K562 (cell line): ENCODE measurements around the gene REEP2. TPM values are rescaled to one million over a fixed set of nuclear protein-coding genes. Genes with fewer than 3 reads are reported as not detected.
A peak's percentile ranks its signal among the peaks of the same experiment; 100 is the strongest.

Experiments
- DACH1 ChIP-seq: fragments of 450-650 bp; IDR thresholded peaks from 2 replicates; pipeline ENCODE4 v1.6.1; 2018; ENCODE audit not compliant: partially characterized antibody
- ELF4 ChIP-seq: fragments of 450-650 bp; formaldehyde crosslinking; IDR thresholded peaks from 2 replicates; pipeline ENCODE4 v1.4.0; 2022; ENCODE audit warnings: missing genetic modification characterization
- FOXP1 ChIP-seq: sonication (generic); formaldehyde crosslinking; IDR thresholded peaks from 2 replicates; pipeline ENCODE4 v1.8.0; 2022; ENCODE audit warnings: mild to moderate bottlenecking, missing genetic modification reagents
- GATAD2B ChIP-seq: fragments of 450-650 bp; IDR thresholded peaks from 2 replicates; pipeline ENCODE4 v1.6.1; 2017; ENCODE audit warnings: mild to moderate bottlenecking, borderline replicate concordance
- KDM1A ChIP-seq, 2 experiments: fragments of 450-650 bp; IDR thresholded peaks; 2 replicates each; pipeline ENCODE4 v1.6.1; 2016; ENCODE audit warnings: mild to moderate bottlenecking in 2 of 2
- MCM2 ChIP-seq: fragments of 450-650 bp; IDR thresholded peaks from 2 replicates; pipeline ENCODE4 v1.6.1; 2017; ENCODE audit warnings: low read depth, mild to moderate bottlenecking
- NCOR1 ChIP-seq: fragments of 450-650 bp; IDR thresholded peaks from 2 replicates; pipeline ENCODE4 v1.6.1; 2016; ENCODE audit warnings: mild to moderate bottlenecking, moderate library complexity
- PHF8 ChIP-seq: fragments of 200-600 bp; sonication (generic); IDR thresholded peaks from 2 replicates; pipeline ENCODE4 v1.6.1; 2012; ENCODE audit warnings: mixed run types, mild to moderate bottlenecking, inconsistent platforms, low read length, moderate library complexity, borderline replicate concordance
- RBM39 ChIP-seq: fragments of 200-400 bp; formaldehyde crosslinking; optimal IDR thresholded peaks from 2 replicates; pipeline ENCODE3; 2018; ENCODE audit warnings: low read depth, low read length
- STAT5B ChIP-seq: fragments of 250-450 bp; sonication (Bioruptor Pico); IDR thresholded peaks from 2 replicates; pipeline ENCODE4 v1.8.0; 2021; ENCODE audit warnings: mild to moderate bottlenecking, inconsistent platforms
- SUPT5H ChIP-seq: fragments of 450-650 bp; IDR thresholded peaks from 2 replicates; pipeline ENCODE4 v1.6.1; 2016
- ZC3H4 ChIP-seq: sonication (generic); formaldehyde crosslinking; IDR thresholded peaks from 2 replicates; pipeline ENCODE4 v1.9.0; 2021; ENCODE audit warnings: missing genetic modification reagents, borderline replicate concordance
- ZEB2 ChIP-seq: fragments of 450-650 bp; IDR thresholded peaks from 2 replicates; pipeline ENCODE4 v1.6.1; 2016
- ZFP1 ChIP-seq: fragments of 450-650 bp; formaldehyde crosslinking; IDR thresholded peaks from 2 replicates; pipeline ENCODE4 v1.4.0; 2020; ENCODE audit warnings: mild to moderate bottlenecking, mixed read lengths
- ZNF212 ChIP-seq: fragments of 450-650 bp; formaldehyde crosslinking; IDR thresholded peaks from 2 replicates; pipeline ENCODE4 v1.4.0; 2020; ENCODE audit warnings: mild to moderate bottlenecking
- ZNF551 ChIP-seq: fragments of 250-450 bp; sonication (Bioruptor Pico); IDR thresholded peaks from 2 replicates; pipeline ENCODE4 v1.5.0; 2021; ENCODE audit warnings: mild to moderate bottlenecking, moderate library complexity
- polyA plus RNA-seq, 8 experiments: library from polyadenylated mRNA; depleted of rRNA in 4 of 8; stranded (reverse) in 5 of 8; unstranded in 3 of 8; fragments of >200 nt; fragmentation: Nextera tagmentation in 2 of 8; fragmentation: Illumina TruSeq in 1 of 8; extraction: Ambion mirVana in 2 of 8; extraction: Trizol in 1 of 8; gene quantifications; 2 replicates each; pipeline versions ENCODE4 v1.2.1 to v1.2.3, GENCODE V29; 2011 to 2014; ENCODE audit warnings: inconsistent platforms in 1 of 8, missing spikeins in 1 of 8
- total RNA-seq, 7 experiments: library from RNA; depleted of rRNA in 6 of 7; stranded (reverse); fragments of >200 nt in 6 of 7; fragmentation: Illumina TruSeq in 2 of 7; extraction: Trizol in 2 of 7; gene quantifications; 2 replicates each; pipeline versions ENCODE4 v1.2.1 to v1.2.3, GENCODE V29; 2011 to 2021; ENCODE audit warnings: low replicate concordance in 1 of 7
- TF ChIP-seq, protein P1 (sequence below): fragments of 250-450 bp; sonication (Bioruptor Pico); IDR thresholded peaks from 2 replicates; pipeline ENCODE4 v1.4.0; 2020; ENCODE audit warnings: mild to moderate bottlenecking, moderate library complexity, borderline replicate concordance
- TF ChIP-seq, protein P2 (sequence below), 2 experiments: fragments of 450-650 bp in 1 of 2; IDR thresholded peaks; 2 replicates each; pipeline ENCODE4 v1.6.1; 2011 to 2017; ENCODE audit warnings: low read depth in 2 of 2, antibody characterized with exemption in 1 of 2, borderline replicate concordance in 1 of 2, low read length in 1 of 2, mild to moderate bottlenecking in 1 of 2, mixed read lengths in 1 of 2; ENCODE audit not compliant: control insufficient read depth in 1 of 2
- TF ChIP-seq, protein P3 (sequence below): fragments of 250-450 bp; sonication (Bioruptor Pico); IDR thresholded peaks from 2 replicates; pipeline ENCODE4 v1.8.0; 2021; ENCODE audit warnings: mild to moderate bottlenecking, moderate library complexity
- TF ChIP-seq, protein P4 (sequence below): sonication (generic); formaldehyde crosslinking; IDR thresholded peaks from 2 replicates; pipeline ENCODE4 v1.8.0; 2022; ENCODE audit warnings: mild to moderate bottlenecking, low read depth, missing genetic modification reagents
- TF ChIP-seq, protein P5 (sequence below): sonication (generic); formaldehyde crosslinking; IDR thresholded peaks from 2 replicates; pipeline ENCODE4 v1.8.0; 2022; ENCODE audit warnings: missing genetic modification reagents, mild to moderate bottlenecking, borderline replicate concordance

REEP2 gene
- total and polyA plus RNA-seq, 9 of the 15 experiments (the other 6 are each of a cell fraction or from before 2014, with no cell fraction given) = 0.03 to 1.1 (median 0.12) TPM; not detected in 1

DNA sequence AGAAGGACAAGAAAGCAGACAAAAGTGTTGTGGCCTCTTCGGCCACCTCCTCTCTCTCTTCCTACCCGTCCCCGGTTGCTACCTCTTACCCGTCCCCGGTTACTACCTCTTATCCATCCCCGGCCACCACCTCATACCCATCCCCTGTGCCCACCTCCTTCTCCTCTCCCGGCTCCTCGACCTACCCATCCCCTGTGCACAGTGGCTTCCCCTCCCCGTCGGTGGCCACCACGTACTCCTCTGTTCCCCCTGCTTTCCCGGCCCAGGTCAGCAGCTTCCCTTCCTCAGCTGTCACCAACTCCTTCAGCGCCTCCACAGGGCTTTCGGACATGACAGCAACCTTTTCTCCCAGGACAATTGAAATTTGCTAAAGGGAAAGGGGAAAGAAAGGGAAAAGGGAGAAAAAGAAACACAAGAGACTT, 28.9 kb downstream of the REEP2 start (continued):
- TF ChIP-seq, protein P1, sequence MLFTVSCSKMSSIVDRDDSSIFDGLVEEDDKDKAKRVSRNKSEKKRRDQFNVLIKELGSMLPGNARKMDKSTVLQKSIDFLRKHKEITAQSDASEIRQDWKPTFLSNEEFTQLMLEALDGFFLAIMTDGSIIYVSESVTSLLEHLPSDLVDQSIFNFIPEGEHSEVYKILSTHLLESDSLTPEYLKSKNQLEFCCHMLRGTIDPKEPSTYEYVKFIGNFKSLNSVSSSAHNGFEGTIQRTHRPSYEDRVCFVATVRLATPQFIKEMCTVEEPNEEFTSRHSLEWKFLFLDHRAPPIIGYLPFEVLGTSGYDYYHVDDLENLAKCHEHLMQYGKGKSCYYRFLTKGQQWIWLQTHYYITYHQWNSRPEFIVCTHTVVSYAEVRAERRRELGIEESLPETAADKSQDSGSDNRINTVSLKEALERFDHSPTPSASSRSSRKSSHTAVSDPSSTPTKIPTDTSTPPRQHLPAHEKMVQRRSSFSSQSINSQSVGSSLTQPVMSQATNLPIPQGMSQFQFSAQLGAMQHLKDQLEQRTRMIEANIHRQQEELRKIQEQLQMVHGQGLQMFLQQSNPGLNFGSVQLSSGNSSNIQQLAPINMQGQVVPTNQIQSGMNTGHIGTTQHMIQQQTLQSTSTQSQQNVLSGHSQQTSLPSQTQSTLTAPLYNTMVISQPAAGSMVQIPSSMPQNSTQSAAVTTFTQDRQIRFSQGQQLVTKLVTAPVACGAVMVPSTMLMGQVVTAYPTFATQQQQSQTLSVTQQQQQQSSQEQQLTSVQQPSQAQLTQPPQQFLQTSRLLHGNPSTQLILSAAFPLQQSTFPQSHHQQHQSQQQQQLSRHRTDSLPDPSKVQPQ (CRISPR knock-in tag) = no peak
- peak; percentile 48 for TF ChIP-seq NCOR1
- TF ChIP-seq ZC3H4 (CRISPR knock-in tag) = peak; percentile 20; the same call in 1 of the 2 replicates
- TF ChIP-seq, protein P2, sequence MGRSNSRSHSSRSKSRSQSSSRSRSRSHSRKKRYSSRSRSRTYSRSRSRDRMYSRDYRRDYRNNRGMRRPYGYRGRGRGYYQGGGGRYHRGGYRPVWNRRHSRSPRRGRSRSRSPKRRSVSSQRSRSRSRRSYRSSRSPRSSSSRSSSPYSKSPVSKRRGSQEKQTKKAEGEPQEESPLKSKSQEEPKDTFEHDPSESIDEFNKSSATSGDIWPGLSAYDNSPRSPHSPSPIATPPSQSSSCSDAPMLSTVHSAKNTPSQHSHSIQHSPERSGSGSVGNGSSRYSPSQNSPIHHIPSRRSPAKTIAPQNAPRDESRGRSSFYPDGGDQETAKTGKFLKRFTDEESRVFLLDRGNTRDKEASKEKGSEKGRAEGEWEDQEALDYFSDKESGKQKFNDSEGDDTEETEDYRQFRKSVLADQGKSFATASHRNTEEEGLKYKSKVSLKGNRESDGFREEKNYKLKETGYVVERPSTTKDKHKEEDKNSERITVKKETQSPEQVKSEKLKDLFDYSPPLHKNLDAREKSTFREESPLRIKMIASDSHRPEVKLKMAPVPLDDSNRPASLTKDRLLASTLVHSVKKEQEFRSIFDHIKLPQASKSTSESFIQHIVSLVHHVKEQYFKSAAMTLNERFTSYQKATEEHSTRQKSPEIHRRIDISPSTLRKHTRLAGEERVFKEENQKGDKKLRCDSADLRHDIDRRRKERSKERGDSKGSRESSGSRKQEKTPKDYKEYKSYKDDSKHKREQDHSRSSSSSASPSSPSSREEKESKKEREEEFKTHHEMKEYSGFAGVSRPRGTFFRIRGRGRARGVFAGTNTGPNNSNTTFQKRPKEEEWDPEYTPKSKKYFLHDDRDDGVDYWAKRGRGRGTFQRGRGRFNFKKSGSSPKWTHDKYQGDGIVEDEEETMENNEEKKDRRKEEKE (IDR thresholded peaks at IDR 0.05; ENCODE audit: borderline replicate concordance in 1 of 2, control insufficient read depth in 1 of 2, low read depth in 2 of 2, low read length in 1 of 2) = peak in 1 of 2 experiments; percentile 56; a peak in 1 of 4 replicates
- no peak for TF ChIP-seq PHF8
- TF ChIP-seq RBM39 = peak; percentile 99
- TF ChIP-seq FOXP1 = no peak; the same call in 1 of the 2 replicates
- no peak for TF ChIP-seq ZNF212 (CRISPR knock-in tag)
- TF ChIP-seq, protein P3, sequence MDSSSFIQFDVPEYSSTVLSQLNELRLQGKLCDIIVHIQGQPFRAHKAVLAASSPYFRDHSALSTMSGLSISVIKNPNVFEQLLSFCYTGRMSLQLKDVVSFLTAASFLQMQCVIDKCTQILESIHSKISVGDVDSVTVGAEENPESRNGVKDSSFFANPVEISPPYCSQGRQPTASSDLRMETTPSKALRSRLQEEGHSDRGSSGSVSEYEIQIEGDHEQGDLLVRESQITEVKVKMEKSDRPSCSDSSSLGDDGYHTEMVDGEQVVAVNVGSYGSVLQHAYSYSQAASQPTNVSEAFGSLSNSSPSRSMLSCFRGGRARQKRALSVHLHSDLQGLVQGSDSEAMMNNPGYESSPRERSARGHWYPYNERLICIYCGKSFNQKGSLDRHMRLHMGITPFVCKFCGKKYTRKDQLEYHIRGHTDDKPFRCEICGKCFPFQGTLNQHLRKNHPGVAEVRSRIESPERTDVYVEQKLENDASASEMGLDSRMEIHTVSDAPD (CRISPR knock-in tag) = no peak
- no peak for TF ChIP-seq DACH1
- TF ChIP-seq, protein P4, sequence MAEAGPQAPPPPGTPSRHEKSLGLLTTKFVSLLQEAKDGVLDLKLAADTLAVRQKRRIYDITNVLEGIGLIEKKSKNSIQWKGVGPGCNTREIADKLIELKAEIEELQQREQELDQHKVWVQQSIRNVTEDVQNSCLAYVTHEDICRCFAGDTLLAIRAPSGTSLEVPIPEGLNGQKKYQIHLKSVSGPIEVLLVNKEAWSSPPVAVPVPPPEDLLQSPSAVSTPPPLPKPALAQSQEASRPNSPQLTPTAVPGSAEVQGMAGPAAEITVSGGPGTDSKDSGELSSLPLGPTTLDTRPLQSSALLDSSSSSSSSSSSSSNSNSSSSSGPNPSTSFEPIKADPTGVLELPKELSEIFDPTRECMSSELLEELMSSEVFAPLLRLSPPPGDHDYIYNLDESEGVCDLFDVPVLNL (CRISPR knock-in tag) = 0 out of 2 replicates have a peak, but pooled peaks have one; percentile 34
- TF ChIP-seq SUPT5H = peak; percentile 99
- TF ChIP-seq ELF4 = no peak
- TF ChIP-seq ZEB2 = no peak
- no peak for TF ChIP-seq ZFP1 (CRISPR knock-in tag)
- no peak for TF ChIP-seq GATAD2B
- no peak for TF ChIP-seq ZNF551 (CRISPR knock-in tag)
- TF ChIP-seq, protein P5, sequence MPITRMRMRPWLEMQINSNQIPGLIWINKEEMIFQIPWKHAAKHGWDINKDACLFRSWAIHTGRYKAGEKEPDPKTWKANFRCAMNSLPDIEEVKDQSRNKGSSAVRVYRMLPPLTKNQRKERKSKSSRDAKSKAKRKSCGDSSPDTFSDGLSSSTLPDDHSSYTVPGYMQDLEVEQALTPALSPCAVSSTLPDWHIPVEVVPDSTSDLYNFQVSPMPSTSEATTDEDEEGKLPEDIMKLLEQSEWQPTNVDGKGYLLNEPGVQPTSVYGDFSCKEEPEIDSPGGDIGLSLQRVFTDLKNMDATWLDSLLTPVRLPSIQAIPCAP (CRISPR knock-in tag) = no peak
- TF ChIP-seq KDM1A (IDR thresholded peaks at IDR 0.05) = no peak
- no peak for TF ChIP-seq STAT5B (CRISPR knock-in tag)
- no peak for TF ChIP-seq MCM2
